Spinal cord (tissue), 10 donors: ENCODE results near the gene NHP2. TPM values are rescaled to one million over a fixed set of nuclear protein-coding genes. Genes with fewer than 3 reads are reported as not detected.

ENCODE experiments used
- DNase-seq, 6 donors: peaks; one replicate each; pipeline versions ENCODE4 v3.0.0 to v3.0.0-alpha.2; 2013 to 2015; ENCODE audit warnings: low spot score in 6 of 6, low read depth in 4 of 6
- H3K27ac ChIP-seq: one replicate; pipeline ENCODE4 v1.5.1; 2013; ENCODE audit warnings: low read depth, low read length, control low read depth
- H3K27me3 ChIP-seq: one replicate; pipeline ENCODE4 v1.6.1; 2013; ENCODE audit warnings: low read length; ENCODE audit not compliant: control insufficient read depth, insufficient read depth
- H3K36me3 ChIP-seq: one replicate; pipeline ENCODE4 v1.6.1; 2013; ENCODE audit warnings: low read length; ENCODE audit not compliant: control insufficient read depth, insufficient read depth
- H3K4me1 ChIP-seq: one replicate; pipeline ENCODE4 v1.6.1; 2013; ENCODE audit warnings: low read length; ENCODE audit not compliant: control insufficient read depth, insufficient read depth
- H3K4me3 ChIP-seq: one replicate; pipeline ENCODE4 v1.5.1; 2013; ENCODE audit warnings: low read depth, low read length, control low read depth
- H3K9me3 ChIP-seq: one replicate; pipeline ENCODE4 v1.6.1; 2013; ENCODE audit warnings: low read length; ENCODE audit not compliant: control insufficient read depth, insufficient read depth
- WGBS: methylation state at CpG from one replicate; pipeline ENCODE4 v1.1.5; 2013; ENCODE audit warnings: missing lambda C conversion rate; ENCODE audit not compliant: insufficient coverage; 5-methylcytosine and 5-hydroxymethylcytosine counted together
- polyA plus RNA-seq, 2 donors: library from polyadenylated mRNA; unstranded; fragments of 120-200 nt; gene quantifications; one replicate each; pipeline ENCODE4 v1.2.1, GENCODE V29; 2013; ENCODE audit not compliant: insufficient read length in 2 of 2
- total RNA-seq, 2 donors: library from RNA; depleted of rRNA in 1 of 2; stranded (reverse); fragments of 120-200 nt in 1 of 2; fragments of >200 nt in 1 of 2; gene quantifications; one replicate each; pipeline versions ENCODE4 v1.2.3 to v1.2.4, GENCODE V29; 2013 to 2014
- donor health status: healthy.

Gene NHP2
- total and polyA plus RNA-seq, 4 donors = 58.5 to 155 (median 134) TPM

DNA sequence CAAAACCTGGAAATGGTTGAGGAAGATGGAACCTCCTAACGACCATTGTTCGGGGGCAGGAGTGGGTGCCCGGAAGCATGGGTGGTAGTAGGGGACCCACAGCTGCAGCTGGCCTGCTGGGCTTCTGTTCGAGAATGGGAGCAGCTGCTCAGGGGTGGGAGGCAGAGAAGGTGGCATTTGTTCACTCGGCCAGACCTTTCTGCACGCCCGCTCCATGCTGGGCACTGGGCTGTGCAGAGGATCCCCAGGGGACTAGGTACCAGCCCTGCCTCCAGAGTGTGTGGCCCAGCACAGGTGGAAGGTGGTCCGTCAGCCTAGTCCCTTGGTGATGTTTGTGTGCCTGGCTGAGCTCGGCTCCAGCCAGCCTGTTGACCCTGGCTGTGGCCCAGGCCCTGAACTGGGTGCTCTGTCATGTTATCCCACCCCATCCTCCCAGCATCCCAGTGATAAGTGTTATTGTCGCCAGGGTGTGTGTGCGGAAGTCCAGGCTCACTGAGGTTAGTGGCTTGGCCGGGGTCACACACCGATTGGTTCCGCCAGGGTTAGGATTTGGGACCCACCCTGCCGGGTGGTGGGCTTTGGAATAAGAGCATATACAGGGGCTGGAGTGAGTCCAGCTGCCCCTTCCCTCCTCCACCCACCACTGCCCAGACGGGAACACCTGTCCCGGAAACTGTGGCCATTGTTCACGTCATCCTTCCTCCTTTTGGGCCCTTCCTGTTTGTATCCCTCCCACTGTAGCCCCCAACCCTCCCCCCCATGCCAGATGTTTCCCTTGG lies 35.6 kb downstream of the NHP2 start:
- Histone ChIP-seq H3K4me3 (no peak overlapping the region), H3K4me1 (peaks cover 48% of the 10 kb centered on the region), H3K27ac (no peak overlapping the region), H3K9me3 (no peaks in the 10 kb centered on the region), H3K36me3 (peaks cover 37% of the 10 kb centered on the region), H3K27me3 (peaks cover 27% of the 10 kb centered on the region)
- WGBS = 82% methylated on average over 16 of the region's 18 CpGs
- DNase-seq = no peak

DNA sequence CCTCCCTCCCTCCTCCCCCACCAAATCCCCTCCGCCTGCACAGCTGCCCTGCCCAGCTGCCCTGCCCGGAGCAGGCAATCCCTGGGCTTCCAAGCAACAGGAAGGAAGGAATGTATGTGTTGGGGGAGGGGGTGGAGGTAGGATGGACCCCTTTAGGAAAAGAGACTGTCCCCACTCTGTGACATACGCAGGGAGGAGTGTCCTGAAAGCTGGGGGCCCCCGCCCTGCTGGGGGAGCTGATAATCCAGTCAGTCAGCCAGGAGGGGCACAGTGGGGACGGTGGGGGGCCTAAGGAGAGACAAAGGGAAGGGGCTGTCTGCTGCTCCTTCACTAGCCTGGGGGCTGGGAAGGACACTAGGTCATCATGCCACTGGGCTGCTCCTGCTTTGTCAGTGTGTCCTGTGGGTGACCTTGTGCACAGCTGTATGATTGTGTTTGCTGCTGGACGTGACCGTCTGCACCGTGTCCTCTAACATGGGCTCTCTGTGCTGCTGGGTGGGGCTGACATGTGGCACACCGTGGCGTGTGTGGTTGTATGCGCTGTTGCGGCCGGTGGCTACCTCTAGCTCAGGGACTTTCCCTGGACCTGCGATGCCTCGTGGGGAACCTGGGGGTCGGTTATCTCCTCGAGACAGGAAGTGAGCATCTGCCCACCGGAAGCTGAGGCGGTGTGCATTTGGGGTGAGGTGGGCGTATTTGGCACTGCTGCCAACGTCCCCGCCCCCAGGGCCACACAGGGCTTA lies 37.4 kb downstream of the NHP2 start:
- Histone ChIP-seq H3K4me3 (no peak overlapping the region), H3K4me1 (peaks cover 40% of the 10 kb centered on the region), H3K27ac (no peak overlapping the region), H3K36me3 (peaks cover 19% of the 10 kb centered on the region), H3K9me3 (no peaks in the 10 kb centered on the region), H3K27me3 (peaks cover 31% of the 10 kb centered on the region)
- WGBS = 14% methylated on average over 15 of the region's 22 CpGs
- DNase-seq = peak in 1 of 6 donors; percentile 3

DNA sequence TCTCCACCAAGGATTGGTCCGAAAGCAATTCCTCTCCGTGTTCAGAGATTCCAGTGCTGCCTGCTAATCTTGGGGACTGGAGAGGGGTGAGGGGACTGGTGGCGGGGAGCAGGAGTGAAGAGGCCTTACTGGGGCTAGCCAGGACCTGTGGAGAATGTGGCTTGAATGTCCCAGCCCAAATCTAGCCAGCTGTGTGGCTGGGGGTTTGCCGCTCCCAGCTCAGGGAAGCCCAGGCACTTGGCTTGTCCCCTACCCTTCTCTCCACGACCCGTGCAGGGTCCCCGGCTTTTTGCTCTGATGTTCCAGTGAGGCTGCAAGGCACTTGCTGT lies 37.9 kb downstream of the NHP2 start:
- H3K9me3 ChIP-seq = no peaks in the 10 kb centered on the region
- H3K27me3 ChIP-seq = peaks cover 31% of the 10 kb centered on the region
- H3K27ac ChIP-seq = no peak overlapping the region
- H3K36me3 ChIP-seq = peaks cover 14% of the 10 kb centered on the region
- peak in 1 of 6 donors; percentile 3 for DNase-seq
- peaks cover 34% of the 10 kb centered on the region for H3K4me1 ChIP-seq
- 35% methylated on average over 2 of the region's 7 CpGs for WGBS
- no peak overlapping the region for H3K4me3 ChIP-seq

DNA sequence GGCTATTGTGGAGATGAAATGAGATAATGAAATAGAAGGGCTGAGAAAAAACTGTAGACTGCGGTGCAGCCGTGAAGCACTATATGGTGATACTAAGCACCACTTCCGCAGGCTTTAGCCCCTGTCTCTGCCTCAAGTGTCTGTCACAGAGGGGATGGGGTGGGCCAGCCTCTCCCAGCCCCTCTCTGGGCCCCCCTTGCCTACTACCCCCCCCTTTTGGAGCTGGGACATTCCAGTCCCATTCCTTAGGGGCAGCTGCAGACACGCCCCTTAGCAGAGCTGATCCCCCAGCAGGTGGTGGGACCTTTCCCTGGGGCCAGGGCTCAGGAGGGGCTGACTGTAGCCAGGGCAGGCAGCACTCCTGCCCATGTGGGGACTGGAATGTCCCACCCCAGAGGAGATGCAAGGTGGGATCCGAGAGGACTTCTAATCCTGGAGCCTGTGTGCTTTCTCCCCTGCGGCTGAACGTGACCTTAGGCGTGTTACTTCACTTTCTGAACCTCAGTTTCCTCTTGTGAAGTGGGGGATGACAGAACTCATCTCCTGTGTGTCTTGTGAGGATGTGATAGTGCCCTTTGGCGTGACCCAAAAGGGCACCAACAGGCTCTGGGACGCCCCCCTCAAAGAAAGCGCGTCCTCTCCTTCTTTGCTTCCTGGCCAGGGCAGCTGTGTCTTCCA lies 38.4 kb downstream of the NHP2 start:
- DNase-seq = no peak
- Histone ChIP-seq H3K36me3 (peaks cover 9% of the 10 kb centered on the region), H3K9me3 (no peaks in the 10 kb centered on the region), H3K27ac (no peak overlapping the region), H3K4me1 (peaks cover 29% of the 10 kb centered on the region), H3K27me3 (peaks cover 31% of the 10 kb centered on the region), H3K4me3 (no peak overlapping the region)
- 47% methylated on average over 7 of the region's 12 CpGs for WGBS

DNA sequence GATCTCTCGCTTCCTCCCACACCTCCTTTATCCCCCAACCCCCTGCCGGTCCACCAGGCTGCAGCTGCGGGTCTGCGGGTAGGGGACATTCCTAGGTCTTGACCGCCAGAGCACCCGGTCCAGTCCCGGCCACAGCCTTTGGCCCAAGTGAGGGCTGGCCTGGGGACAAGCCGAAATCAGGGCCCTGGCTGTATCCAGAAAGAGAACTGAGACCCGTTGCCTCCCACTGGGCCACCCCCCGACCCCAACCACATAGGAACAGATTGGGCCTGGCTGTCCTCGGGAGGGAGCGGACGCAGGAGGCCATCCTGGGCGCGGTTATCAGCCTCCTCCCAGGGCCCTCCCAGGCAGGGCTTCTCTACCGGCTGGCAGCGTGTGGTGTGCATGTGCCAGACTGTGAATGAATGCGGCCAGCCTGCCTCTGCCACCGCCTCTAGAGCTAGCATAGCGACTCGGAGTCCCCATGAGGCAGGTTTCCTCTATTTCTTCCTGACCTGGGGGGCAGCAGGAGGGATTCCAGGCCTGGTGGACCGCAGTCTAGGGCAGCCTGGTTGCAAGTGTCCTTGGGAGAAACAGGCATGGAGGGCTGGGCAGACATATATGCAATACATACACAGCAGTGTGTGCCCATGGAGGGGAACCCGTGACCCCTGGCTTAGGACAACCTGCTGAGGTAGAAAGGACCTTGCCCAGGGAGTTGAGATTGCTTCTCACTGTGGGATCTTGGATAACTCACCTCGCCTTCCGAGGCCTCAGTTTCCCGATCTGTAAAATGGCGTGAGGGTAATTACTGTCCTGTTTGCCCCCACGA lies 39.2 kb downstream of the NHP2 start:
- peak in 2 of 6 donors; percentile 56 to 61 for DNase-seq
- Histone ChIP-seq H3K4me3 (peak overlapping the region; percentile 38), H3K36me3 (peaks cover 2% of the 10 kb centered on the region), H3K27me3 (peaks cover 31% of the 10 kb centered on the region), H3K9me3 (no peaks in the 10 kb centered on the region), H3K27ac (no peak overlapping the region), H3K4me1 (peaks cover 29% of the 10 kb centered on the region)
- 14% methylated on average over 26 of the region's 28 CpGs for WGBS

DNA sequence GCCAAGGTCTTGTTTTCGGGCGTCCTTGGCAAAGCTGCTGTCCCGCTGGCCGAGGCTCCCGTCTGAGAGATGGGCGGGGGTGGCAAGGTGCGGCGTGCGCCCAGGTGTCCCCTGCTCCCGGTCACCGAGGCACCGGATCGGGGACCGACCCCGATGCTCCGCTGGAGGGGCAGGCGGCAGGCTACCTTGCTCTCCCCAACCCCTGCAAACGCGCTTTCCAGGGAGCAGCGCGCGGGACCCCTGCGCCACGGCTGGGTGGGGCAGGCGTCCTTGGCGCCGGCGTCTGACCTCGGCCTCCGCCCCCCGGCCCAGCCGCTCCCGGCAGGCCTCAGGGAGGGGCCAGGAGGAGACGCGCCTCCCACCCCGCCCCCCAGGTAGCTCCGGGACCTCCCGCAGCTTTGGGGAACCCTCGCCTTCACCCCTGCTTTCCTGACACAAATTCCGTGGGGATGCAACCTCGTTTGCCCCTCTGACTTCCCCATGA lies 39.8 kb downstream of the NHP2 start:
- Histone ChIP-seq H3K27me3 (peaks cover 31% of the 10 kb centered on the region), H3K36me3 (no peaks in the 10 kb centered on the region), H3K27ac (no peak overlapping the region), H3K4me1 (peaks cover 29% of the 10 kb centered on the region), H3K4me3 (peak overlapping the region; percentile 38), H3K9me3 (no peaks in the 10 kb centered on the region)
- DNase-seq = peak in 1 of 6 donors; percentile 30
- WGBS = 1% methylated on average over 40 of the region's 41 CpGs

DNA sequence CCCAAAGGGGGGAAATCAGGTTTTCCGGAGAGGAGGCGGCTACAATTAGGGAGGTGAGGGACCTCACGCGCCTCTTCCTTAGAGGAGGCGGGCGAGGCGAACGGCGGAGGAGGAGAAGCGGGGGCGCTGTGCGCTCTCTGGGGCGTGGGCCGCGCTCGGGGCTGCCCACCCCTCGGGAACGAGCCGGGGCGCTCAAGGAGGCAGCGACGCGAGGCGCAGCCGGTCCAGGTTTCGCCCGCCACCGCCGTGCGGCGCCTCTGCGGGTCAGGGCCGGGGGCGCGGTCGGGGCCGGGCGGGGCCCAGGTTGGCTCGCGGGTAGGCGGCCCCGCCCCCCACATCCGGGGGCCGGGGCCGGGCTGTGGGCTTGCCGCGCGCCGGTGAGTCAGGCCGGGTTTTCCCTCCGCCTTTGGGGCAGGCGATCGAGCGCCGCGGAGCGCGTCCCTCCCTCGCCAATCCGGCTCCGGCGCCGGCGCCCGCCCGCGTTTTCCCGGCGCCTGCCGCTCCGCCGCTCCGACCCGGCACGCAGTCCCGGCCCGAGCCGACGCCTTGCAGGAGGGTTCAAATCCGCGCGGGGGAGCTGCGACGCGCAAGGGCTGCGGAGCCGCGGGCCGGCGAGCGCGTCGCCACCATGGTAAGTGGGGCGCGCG lies 40.4 kb downstream of the NHP2 start, which contains the start of gene N4BP3:
Gene N4BP3 (plus strand): TSS at position 392 of the 647 bp plus-strand sequence. CDS start 6,052 bp downstream, outside the sequence.
- no peaks in the 10 kb centered on the region for H3K9me3 ChIP-seq
- no peaks in the 10 kb centered on the region for H3K36me3 ChIP-seq
- no peak within 1 kb of the TSS for H3K27ac ChIP-seq
- WGBS = under 1% methylated on average over 96 of the region's 96 CpGs
- peak in 3 of 6 donors; percentile 43 to 88 (median 70) for DNase-seq
- H3K27me3 ChIP-seq = peaks cover 31% of the 10 kb centered on the region
- H3K4me3 ChIP-seq = peak within 1 kb of the TSS; percentile 38
- H3K4me1 ChIP-seq = peaks cover 29% of the 10 kb centered on the region

DNA sequence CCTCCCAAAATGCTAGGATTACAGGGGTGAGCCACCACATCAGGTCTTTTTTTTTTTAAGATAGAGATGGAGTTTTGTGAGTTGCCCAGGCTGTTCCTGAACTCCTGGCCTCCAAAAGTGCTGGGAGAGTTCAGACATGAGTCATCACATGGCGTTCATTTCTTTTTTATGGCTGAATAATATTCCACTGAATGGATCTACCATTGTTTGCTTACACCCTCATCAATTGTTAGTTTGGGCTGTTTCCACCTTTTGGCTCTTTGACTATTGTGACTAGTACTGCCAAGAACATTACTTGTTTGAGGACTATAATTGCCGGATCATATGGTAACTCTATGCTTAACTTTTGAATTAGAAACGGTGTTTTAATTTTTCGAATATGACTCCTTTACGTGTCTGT lies 41.1 kb downstream of the NHP2 start:
- Histone ChIP-seq H3K36me3 (no peaks in the 10 kb centered on the region), H3K4me3 (no peak overlapping the region), H3K27me3 (peaks cover 31% of the 10 kb centered on the region), H3K27ac (no peak overlapping the region), H3K9me3 (no peaks in the 10 kb centered on the region), H3K4me1 (peaks cover 33% of the 10 kb centered on the region)
- no peak for DNase-seq
- WGBS = 70% methylated on average over 4 of the region's 5 CpGs
